Measurements from ENCODE around the gene NCAPD3.
A peak's percentile ranks its signal among the peaks of the same experiment; 100 is the strongest.

NCAPD3 gene

GRCh38 chr11:134264966-134265764 is 41.4 kb upstream of the NCAPD3 start:
- H3K79me2 ChIP-seq = no peaks in the 10 kb centered on the region
- no peak overlapping the region for H3K4me2 ChIP-seq (ENCODE audit: low read length)
- H3K9ac ChIP-seq = no peak overlapping the region
- no peaks in the 10 kb centered on the region for H3K27me3 ChIP-seq (ENCODE audit: control insufficient read depth, insufficient read depth, low read length)
- no peak overlapping the region for H2AFZ ChIP-seq
- no peak overlapping the region for H3K4me3 ChIP-seq (ENCODE audit: low read depth, low read length)
- no peaks in the 10 kb centered on the region for H3K9me3 ChIP-seq (ENCODE audit: control insufficient read depth, low read length)
- H3K27ac ChIP-seq = no peak overlapping the region
- H3K36me3 ChIP-seq (ENCODE audit: control insufficient read depth, insufficient read depth, low read length) = no peaks in the 10 kb centered on the region
- no peak for TF ChIP-seq CTCF (IDR thresholded peaks at IDR 0.05)
- no peaks in the 10 kb centered on the region for H3K4me1 ChIP-seq

GRCh38 chr11:134261626-134262488 is 38.1 kb upstream of the NCAPD3 start:
- Histone ChIP-seq H3K9me3 (ENCODE audit: control insufficient read depth, low read length) (no peaks in the 10 kb centered on the region), H3K4me2 (ENCODE audit: low read length) (no peak overlapping the region), H3K9ac (no peak overlapping the region), H3K79me2 (no peaks in the 10 kb centered on the region), H3K27ac (no peak overlapping the region), H3K27me3 (ENCODE audit: control insufficient read depth, insufficient read depth, low read length) (no peaks in the 10 kb centered on the region), H3K4me3 (ENCODE audit: low read depth, low read length) (no peak overlapping the region), H3K36me3 (ENCODE audit: control insufficient read depth, insufficient read depth, low read length) (no peaks in the 10 kb centered on the region), H2AFZ (no peak overlapping the region), H3K4me1 (no peaks in the 10 kb centered on the region)
- peak; percentile 22 for TF ChIP-seq CTCF (IDR thresholded peaks at IDR 0.05)

- Histone ChIP-seq H2AFZ (no peak overlapping the region), H3K9me3 (ENCODE audit: control insufficient read depth, low read length) (no peaks in the 10 kb centered on the region), H3K36me3 (ENCODE audit: control insufficient read depth, insufficient read depth, low read length) (no peaks in the 10 kb centered on the region), H3K27me3 (ENCODE audit: control insufficient read depth, insufficient read depth, low read length) (no peaks in the 10 kb centered on the region), H3K4me2 (ENCODE audit: low read length) (no peak overlapping the region), H3K9ac (no peak overlapping the region), H3K4me1 (no peaks in the 10 kb centered on the region), H3K4me3 (ENCODE audit: low read depth, low read length) (no peak overlapping the region), H3K79me2 (no peaks in the 10 kb centered on the region), H3K27ac (no peak overlapping the region)
- TF ChIP-seq CTCF (IDR thresholded peaks at IDR 0.05) = no peak
These were observed 37.2 kb upstream of the NCAPD3 start for GRCh38 chr11:134260983-134261382.

GRCh38 chr11:134260503-134260902 is 36.7 kb upstream of the NCAPD3 start:
- no peak overlapping the region for H3K27ac ChIP-seq
- no peaks in the 10 kb centered on the region for H3K9me3 ChIP-seq (ENCODE audit: control insufficient read depth, low read length)
- H3K79me2 ChIP-seq = no peaks in the 10 kb centered on the region
- no peak overlapping the region for H3K9ac ChIP-seq
- H3K4me2 ChIP-seq (ENCODE audit: low read length) = no peak overlapping the region
- no peaks in the 10 kb centered on the region for H3K27me3 ChIP-seq (ENCODE audit: control insufficient read depth, insufficient read depth, low read length)
- H3K36me3 ChIP-seq (ENCODE audit: control insufficient read depth, insufficient read depth, low read length) = no peaks in the 10 kb centered on the region
- H2AFZ ChIP-seq = no peak overlapping the region
- no peaks in the 10 kb centered on the region for H3K4me1 ChIP-seq
- no peak overlapping the region for H3K4me3 ChIP-seq (ENCODE audit: low read depth, low read length)
- no peak for TF ChIP-seq CTCF (IDR thresholded peaks at IDR 0.05)
